Thymus (tissue), 11 donors: Measurements from ENCODE around the gene RPL29. TPM values are rescaled to one million over a fixed set of nuclear protein-coding genes. Genes with fewer than 3 reads are reported as not detected.

ENCODE experiments used
- DNase-seq, 9 donors: peaks; one replicate each; pipeline ENCODE4 v3.0.0-alpha.2; 2013; ENCODE audit warnings: low spot score in 9 of 9, low read depth in 6 of 9, missing footprints in 1 of 9
- H3K27ac ChIP-seq, 2 donors: one replicate each; pipeline ENCODE4 v1.5.1; 2013; ENCODE audit warnings: control low read depth in 1 of 2, low read depth in 1 of 2, low read length in 1 of 2, mild to moderate bottlenecking in 1 of 2, moderate library complexity in 1 of 2
- H3K27me3 ChIP-seq, 2 donors: one replicate each; pipeline ENCODE4 v1.5.1; 2013; ENCODE audit warnings: low read length in 1 of 2; ENCODE audit not compliant: control insufficient read depth in 2 of 2, insufficient read depth in 1 of 2
- H3K36me3 ChIP-seq, 2 donors: one replicate each; pipeline ENCODE4 v1.5.1; 2013; ENCODE audit warnings: low read length in 1 of 2, mild to moderate bottlenecking in 1 of 2, moderate library complexity in 1 of 2; ENCODE audit not compliant: control insufficient read depth in 2 of 2, insufficient read depth in 2 of 2
- H3K4me1 ChIP-seq, 2 donors: one replicate each; pipeline ENCODE4 v1.5.1; 2013; ENCODE audit warnings: low read length in 2 of 2; ENCODE audit not compliant: control insufficient read depth in 2 of 2, insufficient read depth in 2 of 2
- H3K4me3 ChIP-seq, 2 donors: one replicate each; pipeline ENCODE4 v1.5.1; 2013; ENCODE audit warnings: low read length in 2 of 2, control low read depth in 1 of 2, mild to moderate bottlenecking in 1 of 2
- H3K9me3 ChIP-seq, 2 donors: one replicate each; pipeline ENCODE4 v1.5.1; 2013; ENCODE audit warnings: low read length in 1 of 2, mild to moderate bottlenecking in 1 of 2; ENCODE audit not compliant: control insufficient read depth in 2 of 2, insufficient read depth in 1 of 2
- WGBS: extraction: QIAGEN DNeasy Blood & Tissue Kit; methylation state at CpG from one replicate; pipeline ENCODE4 v1.1.7; 2013; 5-methylcytosine and 5-hydroxymethylcytosine counted together
- polyA plus RNA-seq: library from polyadenylated mRNA; stranded (reverse); fragments of 200-250 nt; gene quantifications from one replicate; pipeline ENCODE4 v1.2.3, GENCODE V29; 2013
- total RNA-seq: library from RNA; stranded (reverse); fragments of 120-200 nt; gene quantifications from one replicate; pipeline ENCODE4 v1.2.4, GENCODE V29; 2013
- donor health status: healthy.

The RPL29 gene
- total and polyA plus RNA-seq, 2 donors: 1,457 to 1,964 TPM

- Histone ChIP-seq H3K9me3 (no peaks in the 10 kb centered on the region), H3K27ac (no peak overlapping the region), H3K4me1 (no peaks in the 10 kb centered on the region), H3K36me3 (no peaks in the 10 kb centered on the region), H3K27me3 (no peaks in the 10 kb centered on the region), H3K4me3 (no peak overlapping the region)
- DNase-seq: no peak
- WGBS: 98% methylated on average over 10 of the region's 10 CpGs
These were observed 36.2 kb upstream of the RPL29 start for GRCh38 chr3:52031896-52032295.

GRCh38 chr3:52030714-52031310 is 35.1 kb upstream of the RPL29 start:
- no peak for DNase-seq
- H3K27ac ChIP-seq: no peak overlapping the region

GRCh38 chr3:52029535-52029934 is 33.8 kb upstream of the RPL29 start:
- no peaks in the 10 kb centered on the region for H3K9me3 ChIP-seq
- H3K36me3 ChIP-seq: no peaks in the 10 kb centered on the region
- no peaks in the 10 kb centered on the region for H3K4me1 ChIP-seq
- H3K27me3 ChIP-seq: no peaks in the 10 kb centered on the region
- no peak for DNase-seq
- no peak overlapping the region for H3K4me3 ChIP-seq
- 96% methylated on average over 10 of the region's 10 CpGs for WGBS
- no peak overlapping the region for H3K27ac ChIP-seq

More at GRCh38 chr3:52030714-52031310, 35.1 kb upstream of the RPL29 start:
- H3K27me3 ChIP-seq: no peaks in the 10 kb centered on the region
- no peak overlapping the region for H3K4me3 ChIP-seq
- H3K9me3 ChIP-seq: no peaks in the 10 kb centered on the region
- H3K4me1 ChIP-seq: no peaks in the 10 kb centered on the region
- H3K36me3 ChIP-seq: no peaks in the 10 kb centered on the region
- 95% methylated on average over 11 of the region's 11 CpGs for WGBS

GRCh38 chr3:52029053-52029452 is 33.4 kb upstream of the RPL29 start:
- no peaks in the 10 kb centered on the region for H3K36me3 ChIP-seq
- no peak overlapping the region for H3K27ac ChIP-seq
- no peak overlapping the region for H3K4me3 ChIP-seq
- DNase-seq: no peak
- no peaks in the 10 kb centered on the region for H3K27me3 ChIP-seq
- no peaks in the 10 kb centered on the region for H3K4me1 ChIP-seq
- H3K9me3 ChIP-seq: no peaks in the 10 kb centered on the region
- WGBS: 94% methylated on average over 9 of the region's 9 CpGs

- H3K27me3 ChIP-seq: no peaks in the 10 kb centered on the region
These were observed 32.9 kb upstream of the RPL29 start for GRCh38 chr3:52028572-52028971.

GRCh38 chr3:52026041-52026440 is 30.3 kb upstream of the RPL29 start:
- Histone ChIP-seq H3K4me3 (no peak overlapping the region), H3K27ac (no peak overlapping the region), H3K36me3 (no peaks in the 10 kb centered on the region), H3K9me3 (no peaks in the 10 kb centered on the region), H3K27me3 (no peaks in the 10 kb centered on the region), H3K4me1 (peaks cover 0 to 4% of the 10 kb centered on the region in 2 donors)
- WGBS: 95% methylated on average over 4 of the region's 4 CpGs
- DNase-seq: no peak

More at GRCh38 chr3:52028572-52028971, 32.9 kb upstream of the RPL29 start:
- peaks cover 0 to 3% of the 10 kb centered on the region in 2 donors for H3K4me1 ChIP-seq
- H3K9me3 ChIP-seq: no peaks in the 10 kb centered on the region
- H3K27ac ChIP-seq: no peak overlapping the region
- 95% methylated on average over 12 of the region's 12 CpGs for whole genome bisulfite sequencing
- H3K4me3 ChIP-seq: no peak overlapping the region
- DNase-seq: no peak
- no peaks in the 10 kb centered on the region for H3K36me3 ChIP-seq

GRCh38 chr3:52025453-52025852 is 29.8 kb upstream of the RPL29 start:
- DNase-seq: no peak
- H3K27me3 ChIP-seq: no peaks in the 10 kb centered on the region
- no peak overlapping the region for H3K27ac ChIP-seq
- no peaks in the 10 kb centered on the region for H3K9me3 ChIP-seq
- no peak overlapping the region for H3K4me3 ChIP-seq
- WGBS: 87% methylated on average over 7 of the region's 7 CpGs
- no peaks in the 10 kb centered on the region for H3K36me3 ChIP-seq
- peaks cover 0 to 4% of the 10 kb centered on the region in 2 donors for H3K4me1 ChIP-seq

GRCh38 chr3:52024765-52025452 is 29.2 kb upstream of the RPL29 start:
- Histone ChIP-seq H3K4me3 (no peak overlapping the region), H3K27me3 (no peaks in the 10 kb centered on the region), H3K4me1 (peaks cover 0 to 4% of the 10 kb centered on the region in 2 donors), H3K9me3 (no peaks in the 10 kb centered on the region), H3K27ac (no peak overlapping the region), H3K36me3 (no peaks in the 10 kb centered on the region)
- no peak for DNase-seq
- WGBS: 95% methylated on average over 6 of the region's 6 CpGs

GRCh38 chr3:52023860-52024764 is 28.4 kb upstream of the RPL29 start:
- DNase-seq: no peak
- 93% methylated on average over 8 of the region's 8 CpGs for WGBS
- Histone ChIP-seq H3K36me3 (no peaks in the 10 kb centered on the region), H3K4me1 (peaks cover 0 to 4% of the 10 kb centered on the region in 2 donors), H3K27me3 (no peaks in the 10 kb centered on the region), H3K9me3 (no peaks in the 10 kb centered on the region), H3K4me3 (no peak overlapping the region), H3K27ac (no peak overlapping the region)
